GOT3 (cell line): Measurements from ENCODE around the gene NR3C1.

Experiments
- DNase-seq: peaks from one replicate; lab custom pipeline; 2025; ENCODE audit warnings: mixed read lengths; lab: John Stamatoyannopoulos, UW

Gene NR3C1

DNA sequence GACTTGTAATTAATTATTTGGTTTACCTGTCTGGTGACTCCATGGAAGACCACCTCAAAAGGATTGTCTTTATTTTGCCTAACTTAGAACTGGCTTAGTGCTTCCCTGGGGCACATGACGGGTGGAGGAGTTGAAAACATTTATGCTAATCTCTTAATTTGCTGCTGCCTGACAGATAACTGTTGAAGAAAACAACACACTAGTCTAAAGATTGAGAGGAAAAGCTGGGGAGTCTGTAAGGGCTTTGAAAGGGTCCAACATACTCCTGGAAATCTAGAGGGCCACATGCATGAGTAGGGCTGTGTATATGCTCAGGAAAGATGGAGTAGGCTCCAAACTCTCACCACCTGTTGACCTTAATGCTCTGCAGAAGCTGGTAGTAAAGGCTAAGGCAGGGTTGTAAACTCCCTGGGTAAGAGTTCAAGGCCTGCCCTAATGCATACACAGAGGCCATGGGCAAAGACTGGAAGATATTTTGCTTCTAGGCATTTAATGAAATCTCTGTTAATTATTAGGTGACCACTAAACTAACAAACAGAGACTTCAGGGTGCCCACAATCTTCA lies 40.7 kb downstream of the NR3C1 start:
- no peak for DNase-seq

DNA sequence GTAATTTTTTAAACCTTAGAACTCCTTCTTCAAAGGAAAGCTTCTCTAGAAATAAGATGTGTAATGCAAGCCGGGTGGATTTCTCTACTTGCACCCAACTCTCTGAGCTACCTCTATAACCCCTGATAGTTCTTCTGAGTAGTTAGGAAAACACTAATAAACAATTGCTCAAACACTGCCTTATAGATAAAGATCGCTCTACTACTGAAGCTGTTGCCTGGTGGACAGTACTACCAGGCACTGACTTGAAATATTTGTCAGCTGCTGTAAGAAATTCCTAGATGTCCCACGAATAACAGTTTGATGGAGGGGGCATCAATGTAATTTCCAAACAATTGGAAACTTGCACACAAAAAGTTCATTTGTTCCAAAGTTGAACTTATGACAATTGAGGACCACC lies 42.0 kb downstream of the NR3C1 start:
- DNase-seq = no peak

- DNase-seq = no peak
These were observed 42.7 kb downstream of the NR3C1 start for GRCh38 chr5:143360755-143361154.

DNA sequence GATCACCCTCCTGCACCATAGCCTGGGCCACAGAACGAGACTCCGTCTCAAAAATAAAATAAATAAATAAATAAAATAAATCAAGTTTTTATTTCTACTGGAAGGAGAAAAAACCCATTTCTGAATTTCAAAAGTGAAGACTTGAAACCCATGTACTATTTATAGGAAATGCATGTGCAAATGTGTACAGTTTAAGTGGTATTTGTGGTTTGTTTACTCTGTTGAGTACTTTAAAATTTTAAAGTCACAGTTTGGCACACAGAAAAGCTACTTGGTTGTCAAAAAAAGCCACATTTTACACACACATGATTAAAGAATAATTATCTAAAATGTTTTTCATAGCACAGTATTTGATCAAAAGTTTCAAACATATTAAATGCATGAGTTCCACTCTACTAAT lies 43.6 kb downstream of the NR3C1 start:
- no peak for DNase-seq

GRCh38 chr5:143356855-143357583 lies 46.5 kb downstream of the NR3C1 start:
- no peak for DNase-seq

GRCh38 chr5:143355710-143356109 lies 47.8 kb downstream of the NR3C1 start:
- no peak for DNase-seq

DNA sequence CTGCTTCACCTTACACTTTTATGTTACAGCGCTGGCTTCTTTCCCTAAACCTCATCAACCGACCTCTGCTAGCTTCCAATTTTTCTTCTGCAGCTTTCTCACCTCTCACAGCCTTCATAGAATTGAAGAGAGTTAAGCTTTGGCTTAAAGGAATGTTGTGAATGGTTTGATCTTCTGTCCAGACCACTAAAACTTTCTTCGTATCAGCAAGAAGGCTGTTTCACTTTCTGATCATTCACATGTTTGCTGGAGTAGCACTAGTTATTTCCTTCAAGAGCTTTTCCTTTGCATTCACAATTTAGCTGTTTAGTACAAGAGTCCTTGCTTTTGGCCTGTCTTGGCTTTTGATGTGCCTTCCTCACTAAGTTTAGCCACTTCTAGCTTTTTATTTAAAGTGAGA lies 49.5 kb downstream of the NR3C1 start:
- DNase-seq = no peak

GRCh38 chr5:143352691-143353090 lies 50.8 kb downstream of the NR3C1 start:
- no peak for DNase-seq

- no peak for DNase-seq
These were observed 52.5 kb downstream of the NR3C1 start for GRCh38 chr5:143350751-143351602.

DNA sequence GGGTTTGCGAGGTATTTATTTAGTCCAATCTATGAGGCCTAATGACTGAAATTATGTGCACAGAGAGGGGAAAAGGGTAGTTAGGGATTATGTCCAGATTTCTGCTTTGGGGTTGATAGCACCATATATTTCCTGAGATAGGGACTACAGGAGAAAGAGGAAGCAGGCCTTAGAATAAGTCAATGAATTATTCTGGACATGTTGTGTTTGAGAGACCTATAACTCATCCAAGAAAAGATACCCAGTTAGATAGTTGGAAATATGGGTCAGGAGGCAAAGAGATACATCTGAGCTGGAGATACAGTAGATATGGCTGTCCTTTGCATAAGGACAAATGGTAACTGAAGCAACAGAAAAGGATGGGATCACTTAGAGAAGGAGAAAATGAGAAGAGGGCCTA lies 53.1 kb downstream of the NR3C1 start:
- DNase-seq = no peak

- DNase-seq = no peak
These were observed 54.3 kb downstream of the NR3C1 start for GRCh38 chr5:143349177-143349576.

DNA sequence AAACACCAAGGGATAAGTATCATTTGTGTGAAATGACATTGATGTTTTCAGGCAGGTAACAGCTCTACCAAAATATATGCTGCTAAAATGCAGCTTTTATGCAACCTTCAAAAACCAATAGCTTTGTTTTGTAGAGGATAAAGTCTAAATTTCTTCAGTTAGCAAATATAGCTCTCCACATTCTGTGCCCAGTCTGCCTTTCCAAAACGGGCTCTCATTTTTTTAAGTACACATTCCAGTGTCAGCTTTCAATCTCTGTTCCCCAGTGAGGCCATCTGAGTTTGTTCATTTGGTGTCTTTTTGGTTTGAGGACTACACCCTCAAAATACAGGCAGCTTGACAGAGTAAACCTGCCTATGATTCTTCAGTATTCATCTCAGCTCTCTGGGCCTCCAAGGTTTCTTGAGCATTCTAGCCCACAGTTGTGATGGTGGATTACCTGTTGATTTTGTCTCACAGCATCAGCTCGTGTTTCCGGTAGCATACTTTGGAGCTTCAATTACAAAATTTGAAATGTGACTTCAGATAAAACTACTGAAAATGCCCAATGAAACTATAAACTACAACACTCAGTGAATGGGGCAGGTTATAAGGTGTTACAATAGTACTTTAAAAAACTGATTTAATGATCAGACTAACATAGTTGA lies 55.7 kb downstream of the NR3C1 start:
- no peak for DNase-seq

- DNase-seq = no peak
These were observed 56.4 kb downstream of the NR3C1 start for GRCh38 chr5:143347046-143347445.

GRCh38 chr5:143345671-143346440 lies 57.6 kb downstream of the NR3C1 start:
- no peak for DNase-seq

GRCh38 chr5:143343042-143343441 lies 60.4 kb downstream of the NR3C1 start:
- no peak for DNase-seq

DNA sequence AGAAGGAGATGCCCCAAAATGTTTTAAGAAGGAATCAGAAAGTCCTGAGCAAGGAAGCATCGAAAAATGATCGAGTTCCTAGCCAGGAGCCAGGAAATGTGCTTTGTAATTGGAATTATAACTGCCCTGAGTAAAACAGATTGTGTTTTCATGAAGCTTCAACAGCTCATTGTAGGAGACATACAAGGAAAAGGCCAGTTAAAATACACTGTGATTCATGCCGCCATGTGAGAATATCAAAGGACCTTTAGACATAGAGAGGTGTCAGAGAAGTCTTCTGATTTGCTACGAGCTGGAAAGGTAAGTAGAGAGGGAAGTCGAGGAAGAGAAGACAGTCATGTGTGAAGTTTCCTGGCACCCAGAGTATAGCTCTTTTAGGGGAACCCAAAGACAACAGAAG lies 60.9 kb downstream of the NR3C1 start:
- DNase-seq = no peak

- DNase-seq = no peak
These were observed 61.5 kb downstream of the NR3C1 start for GRCh38 chr5:143341807-143342570.

DNA sequence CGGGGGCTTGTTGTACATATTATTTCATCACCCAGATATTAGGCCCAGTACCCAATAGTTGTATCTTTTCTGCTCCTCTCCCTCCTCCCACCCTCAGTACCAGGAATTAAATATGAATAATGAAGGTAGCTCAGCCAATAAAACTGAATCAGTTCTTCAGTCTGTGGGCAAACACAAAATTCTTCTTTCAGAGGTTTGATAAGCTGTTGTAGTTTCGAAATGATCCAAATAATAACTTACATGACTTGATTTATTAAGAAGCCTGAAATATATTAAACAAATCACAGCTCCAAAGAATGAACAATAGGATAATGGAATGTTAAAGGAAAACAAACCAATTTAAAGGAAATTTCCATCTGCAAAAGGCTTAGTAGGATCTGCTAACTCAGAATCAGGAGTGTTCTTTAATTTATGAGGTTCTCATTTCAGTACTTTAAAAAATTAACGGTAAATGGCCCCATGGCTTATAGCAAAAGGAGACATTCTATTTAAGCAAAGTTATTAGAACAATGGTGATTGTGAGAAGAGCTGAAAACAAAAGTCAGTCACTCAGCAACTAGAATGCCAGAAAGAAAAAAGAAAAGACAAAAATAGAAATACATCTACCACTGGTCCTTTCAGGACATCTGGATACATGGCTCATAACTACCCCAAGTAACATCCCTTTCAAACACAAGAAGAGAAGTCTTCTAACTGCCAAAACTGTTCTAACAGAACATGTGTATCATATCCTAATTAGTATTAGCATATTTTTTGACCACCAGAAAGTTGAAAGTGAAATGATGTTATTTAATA lies 62.4 kb downstream of the NR3C1 start:
- no peak for DNase-seq

GRCh38 chr5:143338658-143339366 lies 64.7 kb downstream of the NR3C1 start:
- DNase-seq = no peak

GRCh38 chr5:143337946-143338345 lies 65.5 kb downstream of the NR3C1 start:
- no peak for DNase-seq
